IPS DF 19.7 (cell line): ENCODE measurements around the gene ACTG2.

ENCODE experiments used
- DNase-seq: peaks from one replicate; pipeline ENCODE4 v3.0.0-alpha.2; 2013; ENCODE audit warnings: low read depth, low spot score

Gene ACTG2

GRCh38 chr2:73968357-73968937 is 75.6 kb downstream of the ACTG2 start:
- DNase-seq: no peak

DNA sequence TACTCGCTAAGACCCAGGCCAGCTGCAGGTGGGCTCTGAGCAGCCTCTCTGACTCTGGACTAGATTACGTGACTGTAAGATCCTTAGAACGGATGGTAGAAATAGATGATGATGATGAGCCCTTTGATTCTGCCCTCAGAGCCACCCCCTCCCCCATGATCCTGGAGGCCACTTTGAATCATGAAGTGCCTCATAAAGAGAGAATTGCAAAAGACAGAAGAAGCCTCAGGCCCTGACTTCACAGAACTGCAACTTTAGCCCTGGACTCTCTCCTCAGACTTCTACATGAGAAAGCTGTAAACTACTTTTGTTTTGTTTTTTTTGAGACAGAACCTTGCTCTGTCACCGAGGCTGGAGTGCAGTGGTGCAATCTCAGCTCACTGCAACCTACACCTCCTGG is 76.5 kb downstream of the ACTG2 start:
- no peak for DNase-seq
